Type B pancreatic cell (in vitro differentiated cells): ENCODE results near the gene MANF. TPM values are rescaled to one million over a fixed set of nuclear protein-coding genes. Genes with fewer than 3 reads are reported as not detected.

Experiments used
- DNase-seq: peaks from one replicate; pipeline ENCODE4 v3.0.0; 2021; ENCODE audit warnings: mixed read lengths; ENCODE audit not compliant: unreplicated experiment; ENCODE audit errors: extremely low spot score
- H3K27ac Mint-ChIP-seq: 2 replicates; pipeline ENCODE4 v1.8.0; 2021; ENCODE audit warnings: mild to moderate bottlenecking, mixed read lengths
- H3K27me3 Mint-ChIP-seq: 2 replicates; pipeline ENCODE4 v1.8.0; 2021; ENCODE audit warnings: mixed read lengths
- H3K36me3 Mint-ChIP-seq: 2 replicates; pipeline ENCODE4 v1.8.0; 2021; ENCODE audit warnings: mixed read lengths
- H3K4me1 Mint-ChIP-seq: one replicate; pipeline ENCODE4 v1.8.0; 2021; ENCODE audit warnings: mixed read lengths; ENCODE audit not compliant: unreplicated experiment
- H3K4me3 Mint-ChIP-seq: 2 replicates; pipeline ENCODE4 v1.8.0; 2021; ENCODE audit warnings: mild to moderate bottlenecking, mixed read lengths
- H3K9me3 Mint-ChIP-seq: 2 replicates; pipeline ENCODE4 v1.8.0; 2021; ENCODE audit warnings: mixed read lengths
- total RNA-seq: library from RNA; stranded (reverse); gene quantifications from 2 replicates; pipeline ENCODE4 v1.2.1, GENCODE V29; 2021; ENCODE audit warnings: low replicate concordance
- TF ChIP-seq, protein P1 (sequence below): fragments of 200-600 bp; sonication (generic); conservative IDR thresholded peaks from 2 replicates; pipeline ENCODE4 v1.5.0; 2021; ENCODE audit warnings: antibody characterized with exemption, mild to moderate bottlenecking

The MANF gene
- total RNA-seq, 1 donor from 2014 or later, result 139 TPM

- no peak for DNase-seq
- Mint-ChIP-seq H3K27ac (no peak overlapping the region), H3K9me3 (no peaks in the 10 kb centered on the region), H3K4me3 (no peak overlapping the region), H3K27me3 (no peaks in the 10 kb centered on the region), H3K36me3 (peaks cover 6% of the 10 kb centered on the region), H3K4me1 (no peaks in the 10 kb centered on the region)
- TF ChIP-seq, protein P1, sequence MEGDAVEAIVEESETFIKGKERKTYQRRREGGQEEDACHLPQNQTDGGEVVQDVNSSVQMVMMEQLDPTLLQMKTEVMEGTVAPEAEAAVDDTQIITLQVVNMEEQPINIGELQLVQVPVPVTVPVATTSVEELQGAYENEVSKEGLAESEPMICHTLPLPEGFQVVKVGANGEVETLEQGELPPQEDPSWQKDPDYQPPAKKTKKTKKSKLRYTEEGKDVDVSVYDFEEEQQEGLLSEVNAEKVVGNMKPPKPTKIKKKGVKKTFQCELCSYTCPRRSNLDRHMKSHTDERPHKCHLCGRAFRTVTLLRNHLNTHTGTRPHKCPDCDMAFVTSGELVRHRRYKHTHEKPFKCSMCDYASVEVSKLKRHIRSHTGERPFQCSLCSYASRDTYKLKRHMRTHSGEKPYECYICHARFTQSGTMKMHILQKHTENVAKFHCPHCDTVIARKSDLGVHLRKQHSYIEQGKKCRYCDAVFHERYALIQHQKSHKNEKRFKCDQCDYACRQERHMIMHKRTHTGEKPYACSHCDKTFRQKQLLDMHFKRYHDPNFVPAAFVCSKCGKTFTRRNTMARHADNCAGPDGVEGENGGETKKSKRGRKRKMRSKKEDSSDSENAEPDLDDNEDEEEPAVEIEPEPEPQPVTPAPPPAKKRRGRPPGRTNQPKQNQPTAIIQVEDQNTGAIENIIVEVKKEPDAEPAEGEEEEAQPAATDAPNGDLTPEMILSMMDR, result no peak
Measured at GRCh38 chr3:51426921-51427320, 41.8 kb downstream of the MANF start.

- no peak overlapping the region for H3K4me3 Mint-ChIP-seq
- no peaks in the 10 kb centered on the region for H3K9me3 Mint-ChIP-seq
- no peak for DNase-seq
- TF ChIP-seq, protein P1, result no peak
- no peak overlapping the region for H3K27ac Mint-ChIP-seq
- H3K36me3 Mint-ChIP-seq, result peaks cover 13% of the 10 kb centered on the region
- no peaks in the 10 kb centered on the region for H3K27me3 Mint-ChIP-seq
- no peaks in the 10 kb centered on the region for H3K4me1 Mint-ChIP-seq
Measured at GRCh38 chr3:51429138-51429537, 44.0 kb downstream of the MANF start.

GRCh38 chr3:51434110-51434509 lies 49.0 kb downstream of the MANF start:
- Mint-ChIP-seq H3K9me3 (no peaks in the 10 kb centered on the region), H3K27ac (no peak overlapping the region), H3K4me3 (no peak overlapping the region), H3K27me3 (no peaks in the 10 kb centered on the region), H3K36me3 (peaks cover 10% of the 10 kb centered on the region), H3K4me1 (no peaks in the 10 kb centered on the region)
- TF ChIP-seq, protein P1, result no peak
- no peak for DNase-seq

- no peaks in the 10 kb centered on the region for H3K4me1 Mint-ChIP-seq
- no peaks in the 10 kb centered on the region for H3K9me3 Mint-ChIP-seq
- DNase-seq, result no peak
- H3K36me3 Mint-ChIP-seq, result peaks cover 7% of the 10 kb centered on the region
- TF ChIP-seq, protein P1, result peak; percentile 75
- H3K27me3 Mint-ChIP-seq, result no peaks in the 10 kb centered on the region
- H3K27ac Mint-ChIP-seq, result no peak overlapping the region
- no peak overlapping the region for H3K4me3 Mint-ChIP-seq
Measured at GRCh38 chr3:51434746-51435327, 49.7 kb downstream of the MANF start.

DNA sequence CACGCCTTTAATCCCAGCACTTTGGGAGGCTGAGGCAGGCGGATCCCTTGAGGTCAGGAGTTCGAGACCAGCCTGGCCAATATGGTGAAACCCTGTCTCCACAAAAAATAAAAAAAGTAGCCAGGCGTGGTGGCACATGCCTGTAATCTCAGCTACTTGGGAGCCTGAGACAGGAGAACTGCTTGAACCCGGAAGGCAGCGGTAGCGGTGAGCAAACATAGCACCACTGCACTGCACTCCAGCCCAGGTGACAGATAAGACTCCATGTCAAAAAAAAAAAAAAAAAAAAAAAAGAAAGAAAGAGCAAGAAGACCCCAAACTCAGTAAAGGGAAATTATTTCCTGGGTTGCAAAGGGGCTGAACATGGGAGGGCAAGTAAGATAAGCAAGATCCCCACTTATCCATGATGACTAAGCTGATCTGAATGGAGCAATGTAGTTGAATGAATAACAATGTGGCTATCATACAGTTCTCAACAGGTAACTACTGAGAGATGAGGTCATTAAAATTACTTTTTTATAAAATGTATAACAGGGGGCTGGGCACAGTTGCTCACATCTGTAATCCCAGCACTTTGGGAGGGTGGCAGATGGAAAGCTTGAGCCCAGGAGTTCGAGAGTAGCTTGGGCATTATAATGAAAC lies 52.0 kb downstream of the MANF start:
- TF ChIP-seq, protein P1, result no peak
- no peak overlapping the region for H3K4me3 Mint-ChIP-seq
- no peaks in the 10 kb centered on the region for H3K27me3 Mint-ChIP-seq
- H3K27ac Mint-ChIP-seq, result no peak overlapping the region
- H3K9me3 Mint-ChIP-seq, result no peaks in the 10 kb centered on the region
- no peak for DNase-seq
- H3K4me1 Mint-ChIP-seq, result no peaks in the 10 kb centered on the region
- peaks cover 13% of the 10 kb centered on the region for H3K36me3 Mint-ChIP-seq

Other genes with a start within 250 kb of the MANF start
- gene RBM15B, start 6.0 kb downstream of the MANF start, total RNA-seq, result 54.3 and 66.4 TPM in 2 replicates
- gene DCAF1, start 114.7 kb downstream of the MANF start, total RNA-seq, result 19.4 and 20.5 TPM in 2 replicates
- gene RAD54L2, start 153.4 kb downstream of the MANF start, total RNA-seq, result 29.0 and 37.6 TPM in 2 replicates